OCI-LY3 (cell line): Measurements from ENCODE around the gene COG2.

Experiments used
- H2AFZ ChIP-seq: fragments of 200-600, 300-600 bp; shearing (Covaris generic); 2 replicates; pipeline ENCODE4 v1.6.0; 2014; ENCODE audit warnings: antibody characterized with exemption, low read depth, low read length
- H3K27ac ChIP-seq: fragments of 200-600, 300-600 bp; sonication (generic); 2 replicates; pipeline ENCODE4 v1.5.1; 2014; ENCODE audit warnings: mild to moderate bottlenecking, low read length, moderate library complexity, mixed read lengths
- H3K27me3 ChIP-seq: fragments of 200-600, 300-600 bp; sonication (generic); 2 replicates; pipeline ENCODE4 v1.6.1; 2014; ENCODE audit warnings: low read depth, low read length, mixed read lengths
- H3K36me3 ChIP-seq: fragments of 200-600, 300-600 bp; sonication (generic); replicated peaks from 2 replicates; pipeline ENCODE3; 2014; ENCODE audit warnings: low read depth, low read length, mixed read lengths
- H3K4me1 ChIP-seq: fragments of 300-600, 200-600 bp; sonication (generic); 2 replicates; pipeline ENCODE4 v1.6.1; 2014; ENCODE audit warnings: low read length, mixed read lengths
- H3K4me2 ChIP-seq: fragments of 200-600, 300-600 bp; sonication (generic); 2 replicates; pipeline ENCODE4 v1.6.1; 2014; ENCODE audit warnings: low read length, mixed read lengths
- H3K4me3 ChIP-seq: fragments of 300-600, 200-600 bp; sonication (generic); 2 replicates; pipeline ENCODE4 v1.5.1; 2014; ENCODE audit warnings: antibody characterized with exemption, mild to moderate bottlenecking, low read length, moderate library complexity
- H3K79me2 ChIP-seq: fragments of 300-600, 200-600 bp; shearing (Covaris generic); 2 replicates; pipeline ENCODE4 v1.6.1; 2014; ENCODE audit warnings: mild to moderate bottlenecking, low read length, mixed read lengths
- H3K9ac ChIP-seq: fragments of 300-600, 200-600 bp; shearing (Covaris generic); 2 replicates; pipeline ENCODE4 v1.6.0; 2014; ENCODE audit warnings: mild to moderate bottlenecking, low read length, moderate library complexity
- H3K9me3 ChIP-seq: fragments of 200-600, 300-600 bp; shearing (Covaris generic); 2 replicates; pipeline ENCODE4 v1.6.1; 2014; ENCODE audit warnings: low read length, mixed read lengths; ENCODE audit not compliant: insufficient read depth
- H4K20me1 ChIP-seq: fragments of 200-600, 300-600 bp; sonication (generic); 2 replicates; pipeline ENCODE4 v1.6.1; 2016; ENCODE audit warnings: low read length, mixed read lengths; ENCODE audit not compliant: insufficient read depth
- CTCF ChIP-seq: fragments of 200-600, 300-600 bp; sonication (generic); IDR thresholded peaks from 2 replicates; pipeline ENCODE4 v1.5.1; 2014; ENCODE audit warnings: antibody characterized with exemption, low read length, low read depth
- EZH2phosphoT487 ChIP-seq: fragments of 200-600 bp; shearing (Covaris generic); IDR thresholded peaks from 2 replicates; pipeline ENCODE4 v1.6.1; 2018; ENCODE audit warnings: antibody characterized with exemption, mixed run types, low read depth

COG2 gene

GRCh38 chr1:230702934-230703678 is 60.8 kb downstream of the COG2 start:
- H3K79me2 ChIP-seq, result no peaks in the 10 kb centered on the region
- no peaks in the 10 kb centered on the region for H3K4me1 ChIP-seq
- H4K20me1 ChIP-seq, result no peaks in the 10 kb centered on the region
- no peak for TF ChIP-seq CTCF
- no peak for TF ChIP-seq EZH2phosphoT487
- no peak overlapping the region for H2AFZ ChIP-seq
- no peak overlapping the region for H3K27ac ChIP-seq
- no peaks in the 10 kb centered on the region for H3K27me3 ChIP-seq
- no peak overlapping the region for H3K4me3 ChIP-seq
- no peaks in the 10 kb centered on the region for H3K9me3 ChIP-seq
- no peaks in the 10 kb centered on the region for H3K36me3 ChIP-seq
- no peak overlapping the region for H3K9ac ChIP-seq
- H3K4me2 ChIP-seq, result no peak overlapping the region

GRCh38 chr1:230703679-230704385 is 61.6 kb downstream of the COG2 start:
- H3K36me3 ChIP-seq, result no peaks in the 10 kb centered on the region
- H3K4me2 ChIP-seq, result no peak overlapping the region
- H3K9ac ChIP-seq, result no peak overlapping the region
- no peaks in the 10 kb centered on the region for H3K27me3 ChIP-seq
- H3K9me3 ChIP-seq, result no peaks in the 10 kb centered on the region
- no peaks in the 10 kb centered on the region for H3K4me1 ChIP-seq
- TF ChIP-seq CTCF (no peak), EZH2phosphoT487 (no peak)
- H4K20me1 ChIP-seq, result no peaks in the 10 kb centered on the region
- no peak overlapping the region for H2AFZ ChIP-seq
- no peak overlapping the region for H3K4me3 ChIP-seq
- H3K79me2 ChIP-seq, result no peaks in the 10 kb centered on the region
- H3K27ac ChIP-seq, result no peak overlapping the region

- H3K4me3 ChIP-seq, result no peak overlapping the region
- no peaks in the 10 kb centered on the region for H3K9me3 ChIP-seq
- no peak overlapping the region for H2AFZ ChIP-seq
- no peak overlapping the region for H3K4me2 ChIP-seq
- H3K36me3 ChIP-seq, result no peaks in the 10 kb centered on the region
- H3K4me1 ChIP-seq, result no peaks in the 10 kb centered on the region
- H3K9ac ChIP-seq, result no peak overlapping the region
- no peaks in the 10 kb centered on the region for H4K20me1 ChIP-seq
- H3K27ac ChIP-seq, result no peak overlapping the region
- H3K27me3 ChIP-seq, result no peaks in the 10 kb centered on the region
- no peaks in the 10 kb centered on the region for H3K79me2 ChIP-seq
- no peak for TF ChIP-seq CTCF
- no peak for TF ChIP-seq EZH2phosphoT487
These were observed 62.5 kb downstream of the COG2 start for GRCh38 chr1:230704830-230705229.

GRCh38 chr1:230705289-230706019 is 63.2 kb downstream of the COG2 start:
- H3K4me1 ChIP-seq, result no peaks in the 10 kb centered on the region
- H3K27ac ChIP-seq, result no peak overlapping the region
- no peak overlapping the region for H3K4me2 ChIP-seq
- no peak overlapping the region for H3K9ac ChIP-seq
- no peaks in the 10 kb centered on the region for H3K27me3 ChIP-seq
- H4K20me1 ChIP-seq, result no peaks in the 10 kb centered on the region
- no peaks in the 10 kb centered on the region for H3K36me3 ChIP-seq
- H3K9me3 ChIP-seq, result no peaks in the 10 kb centered on the region
- TF ChIP-seq EZH2phosphoT487, result no peak
- no peak for TF ChIP-seq CTCF
- no peaks in the 10 kb centered on the region for H3K79me2 ChIP-seq
- H3K4me3 ChIP-seq, result no peak overlapping the region
- no peak overlapping the region for H2AFZ ChIP-seq
